ENCODE data around the gene SLC10A2.

Gene SLC10A2

DNA sequence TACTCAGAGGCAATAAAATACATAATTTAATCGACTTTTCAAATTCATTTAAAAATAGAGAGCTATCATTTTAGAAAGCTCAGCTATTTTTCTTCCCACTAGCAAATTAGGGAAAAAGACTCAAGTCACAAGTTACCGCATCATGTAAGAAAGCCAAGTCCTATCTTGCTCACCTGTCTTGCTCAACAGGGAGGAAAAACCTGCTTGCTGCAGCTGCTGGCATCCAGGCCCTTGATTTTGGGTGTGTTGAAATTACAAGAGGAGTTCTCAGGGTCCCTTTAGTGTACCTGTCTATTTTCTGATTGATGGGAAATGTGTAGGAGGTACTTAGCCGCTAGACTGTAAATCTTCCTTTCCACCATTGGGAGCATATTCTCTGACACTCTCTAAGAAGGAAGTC, 22.2 kb downstream of the SLC10A2 start:
- no peak for DNase-seq

DNA sequence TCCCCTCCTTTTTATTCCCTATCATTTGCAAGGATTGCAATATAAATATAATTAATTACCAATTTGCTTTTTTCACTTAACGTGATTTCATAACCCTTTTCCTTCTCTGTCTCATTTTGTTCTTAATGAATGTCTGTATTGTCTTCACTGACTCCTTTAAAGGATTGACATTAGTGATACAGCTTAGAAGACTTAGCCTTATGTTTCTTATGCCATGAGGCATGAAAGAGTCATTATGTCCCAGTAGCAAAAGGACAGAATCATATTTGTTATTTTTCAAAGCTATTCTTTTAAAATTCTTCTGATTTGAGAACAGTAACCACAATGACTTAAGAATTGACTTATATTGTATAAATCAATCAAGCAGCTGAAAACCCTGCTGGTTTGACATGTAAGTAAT, 26.2 kb downstream of the SLC10A2 start:
- DNase-seq = no peak

DNA sequence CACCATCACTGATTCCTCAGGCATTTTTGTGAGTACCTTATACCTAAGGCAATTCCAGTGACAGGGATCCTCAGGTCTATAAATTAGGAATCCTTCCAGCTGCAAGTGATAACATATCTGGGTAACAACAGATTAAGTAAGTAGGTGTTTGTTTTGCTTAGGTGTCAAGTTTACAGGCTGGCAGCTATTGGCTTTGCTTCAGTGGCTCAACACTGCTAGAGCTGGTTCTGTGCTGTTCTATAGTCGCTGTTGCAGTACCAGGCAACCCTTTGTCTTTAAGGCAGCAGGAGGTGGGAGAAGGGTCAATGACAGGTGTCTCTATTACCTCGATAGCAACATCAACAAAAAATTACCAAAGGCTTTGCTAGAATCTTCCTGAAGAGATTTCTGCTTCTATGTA, 27.0 kb downstream of the SLC10A2 start:
- DNase-seq = no peak

DNA sequence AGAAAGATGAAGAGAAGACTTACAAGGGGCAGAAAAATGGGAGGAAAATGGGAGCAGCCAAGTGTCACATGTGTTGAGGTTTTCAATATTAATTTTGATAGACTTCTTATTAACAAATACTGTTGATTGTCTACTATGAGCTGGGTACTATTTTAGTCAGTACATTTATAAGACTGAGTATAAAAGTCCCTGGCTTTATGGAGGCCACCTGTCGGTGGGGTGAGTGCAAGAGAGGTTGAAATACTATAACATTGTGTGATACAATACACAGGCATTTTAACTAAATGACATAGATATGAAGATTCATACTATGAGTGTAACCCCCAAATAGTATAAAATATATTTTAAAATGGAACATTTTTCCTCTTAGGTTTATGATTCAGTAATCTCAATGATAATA, 29.9 kb downstream of the SLC10A2 start:
- no peak for DNase-seq

DNA sequence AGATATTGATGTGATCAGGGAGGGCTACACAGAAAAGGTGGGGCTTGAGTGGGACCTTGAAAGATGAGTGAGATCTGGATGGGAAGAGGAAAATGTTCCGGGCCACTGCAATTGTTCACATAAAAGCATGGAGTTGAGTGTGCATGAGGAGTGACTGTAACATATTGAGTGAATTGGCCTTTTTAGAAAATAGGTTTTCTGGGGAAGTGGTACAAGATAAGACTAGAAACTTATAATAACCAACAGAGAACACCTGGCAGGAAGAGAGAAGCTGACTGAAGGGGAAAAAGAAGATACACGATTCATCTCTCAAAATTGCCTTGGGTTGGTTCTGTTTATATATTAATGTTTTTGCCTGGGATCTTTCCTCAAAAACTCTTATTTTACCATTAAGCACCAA, 32.2 kb downstream of the SLC10A2 start:
- DNase-seq = no peak

DNA sequence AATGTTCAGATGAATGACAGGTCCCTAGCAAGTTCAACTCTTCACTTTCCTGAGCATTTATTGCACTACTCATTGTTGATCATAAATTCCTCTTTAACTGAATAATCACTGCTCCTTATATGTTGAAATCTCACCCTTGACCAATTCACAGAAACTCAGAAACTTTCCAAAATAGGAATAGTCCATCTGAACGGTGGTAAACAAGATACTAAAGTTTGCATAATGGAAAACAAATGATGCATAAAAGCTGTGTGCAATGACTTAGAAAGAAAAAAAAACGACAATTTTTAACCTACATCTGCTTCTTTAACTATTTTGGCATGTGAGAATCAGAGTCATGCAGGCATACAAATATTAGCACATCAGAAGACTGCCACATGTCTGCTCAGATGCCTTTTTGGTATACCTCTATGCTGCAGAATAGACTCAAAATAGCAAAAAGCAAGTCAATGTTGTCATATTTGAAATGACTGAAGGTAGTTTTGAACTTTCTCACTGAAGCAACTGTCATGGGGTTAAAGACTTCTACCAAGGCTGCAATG, 34.8 kb downstream of the SLC10A2 start:
- DNase-seq = no peak

DNA sequence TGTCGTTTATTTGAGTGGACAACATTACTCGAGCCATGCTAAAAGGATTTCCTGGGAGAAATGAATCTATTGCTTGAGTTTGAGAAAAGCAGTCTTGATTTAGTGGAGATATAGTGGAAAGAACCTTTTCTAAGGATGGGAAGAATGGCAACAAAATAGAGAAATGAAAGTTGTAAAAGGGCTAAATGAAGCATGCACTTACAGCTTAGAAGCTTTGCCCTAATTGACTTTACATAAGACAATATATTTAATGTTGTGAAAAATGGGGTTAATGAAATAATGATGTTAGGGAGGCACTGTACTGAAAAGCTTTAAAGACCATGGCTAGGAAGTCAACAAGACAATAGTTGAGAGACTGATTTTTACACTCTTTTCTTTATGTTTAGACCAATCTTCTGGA, 35.4 kb downstream of the SLC10A2 start:
- DNase-seq = no peak

DNA sequence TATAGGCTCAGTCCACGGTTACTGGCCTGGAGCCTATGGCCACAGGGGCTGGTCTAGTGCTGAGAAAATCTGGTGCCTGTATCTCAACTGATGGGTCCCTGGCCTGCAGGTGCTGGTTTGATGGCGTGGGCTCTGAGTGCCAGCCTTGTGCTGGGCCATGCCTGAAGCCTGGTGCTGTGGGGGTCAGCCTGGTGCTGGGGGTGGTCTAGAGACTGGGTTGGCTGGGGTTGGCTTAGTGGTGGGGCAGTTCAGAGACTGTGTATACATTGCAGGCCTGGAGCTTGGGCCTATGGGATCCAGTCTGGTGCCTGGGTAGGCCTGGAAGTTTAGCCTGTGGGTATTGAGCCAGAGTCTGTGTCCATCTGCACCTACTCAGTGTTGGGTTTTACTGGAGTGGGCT, 36.4 kb downstream of the SLC10A2 start:
- no peak for DNase-seq

DNA sequence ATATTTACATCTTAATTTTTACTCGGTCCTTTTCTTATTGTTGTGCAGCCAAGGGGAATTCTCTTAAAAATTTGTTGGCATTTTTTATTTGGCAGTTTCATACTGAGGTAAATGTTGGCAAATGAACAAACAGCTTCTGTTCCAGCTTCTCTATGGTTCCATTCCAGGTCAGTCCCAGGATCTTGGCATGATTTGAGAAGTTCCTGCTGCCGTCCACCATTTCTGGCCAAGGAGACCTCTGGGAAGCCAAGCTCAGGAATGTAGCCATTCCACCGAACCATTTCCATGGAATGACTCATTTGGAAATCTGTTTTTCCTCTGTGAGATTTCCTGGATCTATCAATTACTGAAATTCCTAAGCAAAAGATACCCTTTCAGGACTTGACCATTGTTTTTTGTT, 43.9 kb downstream of the SLC10A2 start:
- DNase-seq = no peak

DNA sequence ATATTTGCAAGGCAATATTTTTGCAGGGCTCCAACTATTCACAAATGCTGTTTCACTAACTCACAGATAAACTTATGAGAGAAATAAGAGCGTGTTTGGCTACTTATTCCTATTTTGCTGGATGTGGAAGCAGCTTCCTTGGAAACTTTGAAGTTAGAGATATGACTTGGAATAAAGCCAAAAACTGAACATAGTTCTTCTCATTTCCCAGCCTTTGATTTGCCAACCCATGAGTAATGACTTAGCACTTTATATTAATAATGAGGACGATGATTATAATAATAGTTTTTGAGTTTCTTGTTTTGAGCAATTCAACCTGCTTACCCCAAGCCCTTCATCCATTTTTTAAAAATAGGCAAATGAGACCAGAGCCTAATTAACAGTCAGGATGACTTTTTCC, 47.7 kb downstream of the SLC10A2 start:
- no peak for DNase-seq

DNA sequence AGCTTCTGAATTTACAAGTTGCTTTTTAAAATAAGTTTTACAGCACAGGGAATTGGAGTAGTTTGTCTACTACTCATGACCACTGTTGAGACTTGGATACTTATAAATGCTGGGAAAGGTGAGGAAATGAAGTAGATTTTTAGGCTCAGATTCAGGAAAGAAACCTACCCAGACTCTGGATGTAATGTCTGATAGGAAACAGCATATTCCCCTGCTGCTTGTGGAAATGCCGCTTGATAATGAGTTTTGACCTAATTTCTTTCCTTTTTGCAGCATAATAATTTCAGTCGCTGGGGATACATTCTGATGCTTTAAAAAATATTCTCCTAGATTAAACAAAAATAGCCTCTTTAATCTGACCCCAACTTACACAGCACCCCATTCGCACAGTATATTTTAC, 53.6 kb downstream of the SLC10A2 start:
- DNase-seq = no peak

DNA sequence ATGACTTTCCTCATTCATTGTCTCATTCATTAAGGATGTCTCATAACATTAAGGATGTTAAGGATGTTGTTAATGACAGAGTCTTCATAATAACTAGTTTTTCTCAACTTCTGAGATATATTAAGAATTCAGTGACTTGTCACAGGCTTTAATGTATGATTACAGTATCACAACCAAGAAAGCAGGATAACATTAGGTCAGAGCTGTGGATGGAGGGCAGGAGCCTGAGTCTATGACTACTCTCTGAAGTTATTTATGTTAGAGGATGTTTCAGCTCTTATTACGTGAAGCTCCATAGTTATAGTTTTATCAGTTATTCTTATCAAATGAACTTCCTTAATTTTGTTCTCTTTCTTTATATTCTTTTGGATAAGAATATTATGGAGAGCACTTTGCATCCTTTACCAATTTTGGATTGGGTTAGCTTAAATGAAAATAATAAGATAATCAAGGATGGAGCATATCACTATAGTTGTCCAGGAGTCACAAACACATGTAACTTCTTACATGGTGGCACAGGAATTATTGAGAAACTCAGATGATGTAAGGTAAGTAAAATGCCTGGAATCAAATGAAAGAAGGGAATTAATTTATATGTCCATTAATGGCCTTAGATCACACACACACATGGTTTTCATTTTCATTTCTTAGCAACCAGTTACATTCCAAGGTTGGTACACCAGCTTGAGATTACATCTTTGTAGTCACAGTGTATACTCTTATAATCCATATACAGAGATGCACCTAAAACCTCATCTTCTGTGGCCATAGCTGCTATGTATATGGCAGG, 57.0 kb downstream of the SLC10A2 start:
- no peak for DNase-seq

DNA sequence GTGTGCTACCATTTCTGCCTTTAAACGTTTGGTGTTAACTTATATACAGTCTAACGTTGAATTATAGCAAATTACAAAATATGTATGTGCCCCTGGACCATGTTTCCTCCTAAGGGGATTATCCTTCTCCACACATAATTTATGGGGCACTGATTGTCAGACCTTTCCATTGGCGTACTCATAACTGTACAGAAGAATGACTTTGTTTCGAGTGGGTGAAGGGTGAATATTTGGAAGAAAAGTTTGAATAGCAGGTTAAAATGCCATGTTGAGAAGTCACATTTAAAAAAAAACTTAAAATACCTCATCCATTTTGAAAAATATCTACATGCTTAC, 58.8 kb downstream of the SLC10A2 start:
- DNase-seq = no peak

DNA sequence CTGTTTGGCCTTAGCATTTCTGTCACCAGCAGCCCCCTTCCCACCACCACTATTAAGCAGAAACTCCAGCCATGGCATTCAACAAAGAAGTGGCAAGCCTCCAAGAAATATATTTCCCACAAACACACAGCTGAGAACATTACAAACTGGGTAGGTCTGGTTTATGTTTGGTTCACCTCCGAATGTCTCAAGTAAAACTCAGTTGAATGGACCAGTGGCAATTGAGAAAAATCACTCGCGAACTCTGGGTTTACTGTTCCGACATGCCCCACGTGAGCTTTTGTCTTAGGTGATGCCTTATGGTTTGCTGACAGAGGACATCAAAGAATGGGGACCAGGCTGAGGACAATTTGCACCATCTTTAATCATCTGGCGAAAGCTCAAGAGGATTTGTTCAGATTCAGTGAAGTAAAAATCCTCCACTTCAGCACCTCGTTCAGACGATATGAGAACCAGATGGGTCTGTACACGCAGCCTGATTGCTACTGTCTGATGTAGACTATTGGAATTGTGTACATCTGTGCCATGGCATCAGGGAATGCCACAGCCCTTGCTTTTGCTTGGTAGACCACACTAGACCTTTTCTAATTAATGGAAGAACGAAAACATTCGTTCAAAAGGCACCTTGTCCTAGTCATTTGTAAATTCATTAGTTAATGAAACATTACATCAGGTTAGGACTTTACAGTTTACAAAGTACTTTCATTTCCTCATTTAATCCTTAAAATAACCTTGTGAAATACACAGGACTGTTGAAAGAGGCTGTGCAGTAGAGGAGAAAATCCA, 59.4 kb downstream of the SLC10A2 start:
- DNase-seq = no peak

DNA sequence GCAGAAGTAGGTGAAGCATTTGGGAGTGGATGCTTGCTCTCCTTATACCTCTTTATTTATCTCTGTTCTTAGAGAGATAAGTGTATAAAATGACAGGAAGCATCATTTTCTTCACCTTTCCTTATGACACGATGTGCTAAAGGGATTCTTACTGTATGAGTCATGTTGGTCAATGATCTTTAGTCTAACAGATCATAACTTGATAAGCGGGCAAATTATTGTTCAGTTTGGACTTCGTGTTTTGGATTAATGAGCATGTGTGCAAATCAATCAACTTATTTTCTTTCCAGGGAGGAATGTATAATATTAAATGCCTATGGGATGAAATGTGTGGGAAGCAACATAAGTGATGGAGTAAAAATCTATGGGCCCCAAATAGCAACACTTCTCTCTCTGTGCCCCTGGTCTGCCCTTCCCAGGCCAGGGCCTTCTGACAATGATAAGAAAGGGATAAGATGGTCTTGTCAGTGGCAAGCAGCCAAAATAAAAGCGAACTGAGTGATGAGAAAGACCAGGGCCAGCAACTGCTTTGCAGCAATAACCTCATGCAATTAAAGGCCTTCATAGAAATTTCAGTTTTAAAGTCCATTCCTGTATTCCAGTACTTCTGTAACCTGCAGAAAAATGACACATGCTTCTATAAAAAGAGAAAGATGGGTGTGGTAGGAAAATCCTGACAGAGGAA, 61.4 kb downstream of the SLC10A2 start:
- no peak for DNase-seq

DNA sequence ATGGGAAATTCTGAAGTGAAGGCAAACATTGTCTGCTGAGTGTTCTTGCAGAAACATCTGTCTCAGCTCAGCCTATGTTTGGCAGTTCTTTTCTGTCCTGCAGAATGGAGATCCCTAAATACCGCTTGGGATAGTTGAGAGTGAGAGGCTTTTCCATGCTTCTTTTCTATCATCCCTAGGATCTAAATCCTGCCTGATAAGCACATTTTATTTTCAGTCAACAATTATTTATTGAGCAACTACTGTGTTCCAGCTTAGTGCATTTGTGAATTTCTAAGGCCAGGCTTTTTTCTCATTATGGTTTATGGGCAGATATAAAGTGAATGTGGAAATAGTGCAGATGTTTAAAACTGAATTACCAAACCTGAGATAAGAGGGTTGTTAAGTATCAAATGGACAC, 62.6 kb downstream of the SLC10A2 start:
- DNase-seq = no peak

DNA sequence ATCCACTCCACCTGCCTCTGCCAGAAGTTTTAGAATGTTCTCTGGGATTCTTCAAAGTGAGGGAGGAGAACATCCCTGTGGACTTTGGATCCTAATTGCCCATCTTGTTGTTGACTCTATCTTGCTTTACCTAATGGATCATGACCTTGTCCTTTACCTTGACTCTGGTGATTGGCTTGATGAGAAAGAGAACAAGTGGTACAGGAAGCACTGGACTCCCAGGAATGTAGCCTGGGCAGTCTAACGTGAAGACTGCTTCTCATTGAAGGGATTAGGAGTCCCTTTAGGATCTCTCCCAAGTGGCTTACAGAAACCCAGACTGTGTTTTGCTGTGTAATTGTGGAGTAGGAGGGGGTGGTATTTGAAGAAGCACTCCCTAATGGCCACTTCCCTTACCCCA, 63.9 kb downstream of the SLC10A2 start:
- DNase-seq = no peak

DNA sequence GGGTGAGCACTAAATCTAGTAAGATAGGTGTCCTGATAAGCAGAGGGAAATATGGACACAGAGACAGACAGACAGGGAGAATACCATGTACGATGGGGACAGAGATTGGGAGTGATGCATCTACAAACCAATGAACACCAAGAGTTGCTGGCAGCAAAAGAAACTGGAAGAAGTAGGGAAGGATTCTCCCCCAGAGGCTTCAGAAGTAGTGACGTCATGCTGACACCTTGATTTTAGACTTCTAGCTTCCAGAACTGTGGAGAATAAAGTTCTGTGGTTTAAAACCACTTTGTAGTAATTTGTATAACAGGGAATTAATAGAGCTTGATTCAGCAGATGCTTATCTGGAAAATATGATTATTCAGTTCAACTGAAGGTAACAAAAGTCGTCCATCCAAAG, 66.1 kb downstream of the SLC10A2 start:
- DNase-seq = no peak

DNA sequence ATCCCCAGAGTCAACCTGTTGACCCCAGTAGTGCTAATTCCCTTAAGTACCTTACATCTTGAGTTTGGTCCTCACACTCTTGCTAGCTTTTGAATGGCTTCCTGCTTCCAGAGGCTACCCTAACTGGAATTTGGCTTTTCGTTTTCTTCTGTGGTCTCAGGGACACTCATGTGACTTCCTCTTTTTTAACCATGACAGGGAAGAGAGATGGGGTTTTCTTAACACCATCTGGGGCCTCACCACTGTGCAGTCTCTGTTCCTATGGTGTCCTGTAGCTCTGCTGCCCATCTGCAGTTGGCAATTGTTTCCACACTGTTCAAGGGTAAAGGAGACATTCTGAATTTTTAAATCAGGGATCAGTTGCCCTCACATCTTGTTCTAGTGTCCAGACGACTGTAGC, 66.7 kb downstream of the SLC10A2 start:
- DNase-seq = no peak

Data from activated T-cell treated with anti-CD3 and anti-CD28 coated beads, Interleukin-2, amount 50 U/mL, for 48 hours (primary cell).